GM18505 (cell line): Measurements from ENCODE around the gene RALGAPA1.

Experiments
- ATAC-seq: cut with Tn5 transposase; IDR thresholded peaks from one replicate; pipeline ENCODE4 v1.9.1; 2021; ENCODE audit not compliant: unreplicated experiment
- POLR2A ChIP-seq: IDR thresholded peaks from 4 replicates; pipeline ENCODE4 v1.6.1; 2011; ENCODE audit warnings: borderline replicate concordance; ENCODE audit not compliant: insufficient read depth, insufficient read length; ENCODE audit errors: extremely low read depth

RALGAPA1 gene

GRCh38 chr14:35558680-35559079, 250.4 kb downstream of the RALGAPA1 start:
- ATAC-seq: no peak
- TF ChIP-seq POLR2A: no peak

- no peak for TF ChIP-seq POLR2A
- no peak for ATAC-seq
These were observed 251.8 kb downstream of the RALGAPA1 start for GRCh38 chr14:35557221-35557747.

- ATAC-seq: no peak
- TF ChIP-seq POLR2A: no peak
These were observed 252.5 kb downstream of the RALGAPA1 start for GRCh38 chr14:35556548-35556947.

- ATAC-seq: no peak
- no peak for TF ChIP-seq POLR2A
These were observed 255.3 kb downstream of the RALGAPA1 start for GRCh38 chr14:35553808-35554207.

- no peak for TF ChIP-seq POLR2A
- no peak for ATAC-seq
These were observed 258.0 kb downstream of the RALGAPA1 start for GRCh38 chr14:35551081-35551480.

- no peak for ATAC-seq
- no peak for TF ChIP-seq POLR2A
These were observed 259.5 kb downstream of the RALGAPA1 start for GRCh38 chr14:35549551-35549950.

- TF ChIP-seq POLR2A: no peak
- no peak for ATAC-seq
These were observed 266.1 kb downstream of the RALGAPA1 start for GRCh38 chr14:35543006-35543405.

- no peak for ATAC-seq
- TF ChIP-seq POLR2A: no peak
These were observed 269.1 kb downstream of the RALGAPA1 start for GRCh38 chr14:35539969-35540368.

- TF ChIP-seq POLR2A: no peak
- no peak for ATAC-seq
These were observed 273.5 kb downstream of the RALGAPA1 start for GRCh38 chr14:35535483-35536112.

GRCh38 chr14:35534873-35535482, 274.1 kb downstream of the RALGAPA1 start:
- TF ChIP-seq POLR2A: no peak
- ATAC-seq: peak; percentile 45

GRCh38 chr14:35534208-35534872, 274.8 kb downstream of the RALGAPA1 start:
- peak; percentile 18 for ATAC-seq

GRCh38 chr14:35533357-35534207, 275.5 kb downstream of the RALGAPA1 start, which contains the start of gene INSM2:
Gene INSM2 (plus strand): TSS chr14:35534164. CDS start chr14:35534253, 89 bp downstream.
- ATAC-seq: peak; percentile 82
- no peak for TF ChIP-seq POLR2A

More at GRCh38 chr14:35534208-35534872, 274.8 kb downstream of the RALGAPA1 start:
- no peak for TF ChIP-seq POLR2A
